Measurements from ENCODE around the gene GPR68.

DNA sequence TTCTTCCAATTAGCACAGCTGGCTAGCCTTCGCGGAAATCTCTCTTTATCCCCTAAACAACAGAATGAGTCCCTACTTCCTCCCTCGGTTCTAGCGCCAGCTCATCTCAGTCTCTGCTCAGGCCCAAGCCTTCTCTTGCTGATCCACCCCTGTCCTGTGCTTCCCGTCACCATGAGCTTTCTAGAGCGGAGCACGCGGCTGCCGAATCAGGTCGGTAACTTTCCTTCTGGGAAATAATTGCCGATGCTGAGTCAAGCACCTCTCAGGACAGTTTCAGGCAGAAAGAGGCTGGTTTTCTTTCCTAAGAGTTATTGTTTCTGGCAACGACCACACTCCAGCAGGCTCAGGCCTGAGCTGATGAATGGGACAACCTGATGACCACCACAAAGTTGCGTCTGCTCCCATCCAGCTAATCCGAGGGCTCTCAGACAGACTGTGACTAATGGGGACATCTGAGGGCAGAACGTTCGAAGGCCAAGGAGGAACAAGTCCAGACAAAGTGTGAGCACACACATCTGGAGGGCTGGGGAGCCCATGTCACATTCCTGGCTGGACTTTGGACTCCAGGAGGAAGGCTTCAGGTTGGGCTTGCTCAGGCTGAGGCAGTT is 13.6 kb upstream of the GPR68 start:
- TF ChIP-seq, protein P1, sequence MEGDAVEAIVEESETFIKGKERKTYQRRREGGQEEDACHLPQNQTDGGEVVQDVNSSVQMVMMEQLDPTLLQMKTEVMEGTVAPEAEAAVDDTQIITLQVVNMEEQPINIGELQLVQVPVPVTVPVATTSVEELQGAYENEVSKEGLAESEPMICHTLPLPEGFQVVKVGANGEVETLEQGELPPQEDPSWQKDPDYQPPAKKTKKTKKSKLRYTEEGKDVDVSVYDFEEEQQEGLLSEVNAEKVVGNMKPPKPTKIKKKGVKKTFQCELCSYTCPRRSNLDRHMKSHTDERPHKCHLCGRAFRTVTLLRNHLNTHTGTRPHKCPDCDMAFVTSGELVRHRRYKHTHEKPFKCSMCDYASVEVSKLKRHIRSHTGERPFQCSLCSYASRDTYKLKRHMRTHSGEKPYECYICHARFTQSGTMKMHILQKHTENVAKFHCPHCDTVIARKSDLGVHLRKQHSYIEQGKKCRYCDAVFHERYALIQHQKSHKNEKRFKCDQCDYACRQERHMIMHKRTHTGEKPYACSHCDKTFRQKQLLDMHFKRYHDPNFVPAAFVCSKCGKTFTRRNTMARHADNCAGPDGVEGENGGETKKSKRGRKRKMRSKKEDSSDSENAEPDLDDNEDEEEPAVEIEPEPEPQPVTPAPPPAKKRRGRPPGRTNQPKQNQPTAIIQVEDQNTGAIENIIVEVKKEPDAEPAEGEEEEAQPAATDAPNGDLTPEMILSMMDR (IDR thresholded peaks at IDR 0.05): no peak
- TF ChIP-seq POLR2A (IDR thresholded peaks at IDR 0.05) (no peak), EP300 (IDR thresholded peaks at IDR 0.05) (no peak)
